SKM-1 (cell line): ENCODE measurements around the gene ZC3H8.
"Not testable (repeated sequence)": the region's sequence is repeated elsewhere in the genome, so short reads cannot be mapped to it uniquely, and the experiment has no call there.

ENCODE experiments used
- DNase-seq: peaks from one replicate; lab custom pipeline; 2025; ENCODE audit not compliant: unreplicated experiment; lab: John Stamatoyannopoulos, UW

ZC3H8 gene

DNA sequence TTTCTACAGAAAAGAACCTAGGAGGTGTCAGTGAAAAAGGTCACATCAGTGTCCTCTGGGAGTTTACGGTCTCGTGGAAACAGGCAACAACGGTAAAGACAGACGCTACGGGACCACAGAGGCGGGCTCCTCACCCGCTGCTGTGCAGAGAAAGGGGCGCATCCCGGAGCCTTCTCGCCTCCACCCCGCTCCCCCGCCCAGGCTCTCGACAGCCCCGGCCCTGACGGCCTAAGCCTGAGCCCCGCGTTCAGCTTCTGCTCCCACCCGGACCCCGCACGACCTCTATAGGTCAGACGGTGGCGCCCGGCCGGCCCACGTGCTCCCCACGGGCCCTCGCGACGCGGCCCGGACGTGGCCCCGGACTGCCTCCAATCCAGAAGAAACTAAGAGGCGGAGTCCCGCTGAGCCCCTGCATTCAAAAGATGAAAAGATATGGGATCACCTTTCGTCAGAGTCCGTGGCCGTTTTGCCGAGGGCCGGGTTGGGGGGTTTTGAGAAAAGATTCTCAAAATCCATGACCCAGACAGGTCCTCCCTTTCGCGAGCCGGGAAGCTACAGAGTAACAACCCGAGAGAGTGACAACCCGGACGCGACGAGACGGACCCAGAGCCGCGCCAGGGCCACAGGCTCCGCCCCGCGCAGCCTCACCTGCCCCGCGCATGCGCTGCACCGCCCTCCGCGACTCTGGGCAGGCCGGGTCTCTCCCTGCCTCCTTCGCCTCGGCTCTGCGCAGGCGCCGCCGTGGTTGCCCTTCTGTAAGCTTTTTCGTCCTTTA lies at the start of gene ZC3H8:
ZC3H8 (minus strand) TSS at position 577 of the 775 bp plus-strand sequence; CDS start at position 516, 61 bp downstream.
- peak; percentile 75 for DNase-seq

DNA sequence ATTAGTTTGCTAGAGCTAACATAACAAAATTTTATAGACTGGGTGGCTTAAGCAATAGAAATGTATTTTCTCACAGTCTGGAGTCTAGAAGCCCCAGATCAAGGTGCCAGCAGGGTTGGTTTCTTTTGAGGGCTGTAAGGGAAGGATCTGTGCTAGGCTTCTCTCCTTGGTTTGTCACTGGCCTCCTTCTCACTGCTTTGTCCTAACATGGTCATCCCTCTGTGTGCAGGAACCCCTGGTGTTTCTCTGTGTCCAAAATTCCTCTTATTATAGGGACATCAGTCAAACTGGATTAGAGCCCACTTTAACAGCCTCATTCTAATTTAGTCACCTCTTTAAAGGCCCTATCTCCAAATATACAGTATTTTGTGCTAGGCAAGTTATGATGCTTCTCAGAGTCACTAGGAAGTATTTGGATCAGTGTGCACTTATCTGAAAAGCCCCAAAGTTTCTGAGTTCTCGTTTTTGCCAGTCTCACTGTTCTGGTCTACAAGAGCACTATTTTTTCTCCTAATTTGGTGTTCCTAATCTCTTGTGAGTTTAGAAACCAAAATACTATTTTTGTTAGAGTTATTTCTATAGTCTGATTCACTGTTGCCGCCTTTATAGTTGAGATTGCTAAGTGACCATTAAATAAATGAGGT lies 49.6 kb upstream of the ZC3H8 start:
- no peak for DNase-seq

DNA sequence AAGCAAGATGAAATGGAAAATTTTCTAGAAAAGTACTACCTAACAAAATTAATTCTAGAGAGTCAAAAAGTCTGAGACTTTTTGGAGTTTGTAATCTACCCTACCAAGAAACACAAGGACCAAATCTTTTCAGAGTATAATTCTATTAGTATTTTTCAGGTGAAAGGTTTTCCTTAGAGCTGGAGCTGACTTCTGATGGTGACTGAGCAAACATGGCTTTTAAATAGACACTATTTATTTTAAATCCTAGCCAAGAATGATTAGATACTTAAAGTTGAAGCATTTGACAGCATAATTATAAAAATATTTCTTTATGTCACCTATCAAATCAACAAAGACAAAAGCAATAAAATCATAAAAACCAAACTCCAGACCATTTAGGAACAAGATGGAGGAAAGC lies 47.1 kb upstream of the ZC3H8 start:
- DNase-seq, result no peak

DNA sequence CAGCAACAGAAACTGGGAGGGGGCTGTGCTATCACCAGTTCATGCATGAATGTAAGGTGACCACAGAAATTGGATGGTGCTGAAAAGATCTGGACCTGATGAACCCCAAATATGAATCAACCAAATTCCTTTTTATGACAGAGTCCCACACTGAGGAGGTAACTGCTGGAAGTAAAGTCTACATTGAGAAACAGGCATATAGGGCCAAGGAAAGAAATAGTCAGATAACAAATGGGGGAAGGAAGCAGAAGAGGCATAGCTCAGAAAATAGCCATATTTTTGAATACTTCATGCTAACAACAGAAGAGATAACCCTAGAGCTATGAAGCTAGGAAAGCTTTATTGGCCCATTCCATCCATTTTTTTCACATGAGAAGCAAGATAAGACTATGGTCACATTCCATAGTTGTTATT lies 46.3 kb upstream of the ZC3H8 start:
- DNase-seq, result no peak

DNA sequence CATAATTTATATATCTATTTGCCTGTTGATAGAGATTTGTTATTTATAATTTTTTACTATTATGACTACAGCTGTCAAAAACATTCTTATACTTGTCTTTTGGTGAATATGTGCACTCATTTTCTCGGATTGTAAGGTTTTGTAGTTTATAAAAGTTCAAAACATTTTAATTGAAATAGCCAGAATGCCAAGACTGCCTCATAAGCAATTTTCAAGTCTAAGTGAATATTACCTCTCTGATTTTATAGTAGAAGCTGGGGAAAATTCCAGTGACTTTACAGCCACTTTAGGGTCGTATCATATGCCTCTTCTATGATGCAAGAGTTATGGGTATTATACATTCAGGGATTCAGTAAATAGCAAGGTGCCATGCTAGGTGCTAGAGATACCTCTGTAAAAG lies 41.6 kb upstream of the ZC3H8 start:
- DNase-seq, result no peak

DNA sequence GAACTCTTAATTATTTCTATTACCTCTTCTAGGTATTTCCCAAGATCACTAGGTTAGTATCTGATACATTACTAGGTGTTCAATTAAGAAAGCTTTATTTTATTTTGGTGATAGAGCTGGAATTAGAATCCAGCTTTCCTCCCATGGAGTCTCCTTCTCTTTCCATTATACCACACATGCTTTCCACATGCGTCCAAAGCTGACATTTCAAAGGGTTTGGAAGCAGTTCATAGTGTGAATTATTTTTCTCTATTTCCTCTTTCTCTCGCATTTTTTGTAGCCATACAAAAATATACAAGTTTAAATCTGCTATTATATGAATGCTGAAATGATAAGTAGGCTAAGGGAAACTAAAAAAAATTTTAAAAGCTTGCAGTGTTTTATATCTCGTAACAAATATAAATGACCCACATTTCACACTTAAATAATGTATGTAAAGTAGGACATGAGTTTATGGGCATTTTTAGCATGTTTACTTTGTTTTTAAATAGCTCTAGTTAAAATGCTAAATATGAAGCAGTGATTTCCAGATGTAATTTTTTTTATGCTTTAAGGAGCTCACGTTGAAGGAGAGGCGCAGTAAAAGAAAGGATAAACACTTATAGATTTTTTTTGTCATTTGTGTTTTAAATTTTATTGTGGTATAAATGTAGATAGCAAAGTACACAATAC lies 40.7 kb upstream of the ZC3H8 start:
- DNase-seq, result no peak

DNA sequence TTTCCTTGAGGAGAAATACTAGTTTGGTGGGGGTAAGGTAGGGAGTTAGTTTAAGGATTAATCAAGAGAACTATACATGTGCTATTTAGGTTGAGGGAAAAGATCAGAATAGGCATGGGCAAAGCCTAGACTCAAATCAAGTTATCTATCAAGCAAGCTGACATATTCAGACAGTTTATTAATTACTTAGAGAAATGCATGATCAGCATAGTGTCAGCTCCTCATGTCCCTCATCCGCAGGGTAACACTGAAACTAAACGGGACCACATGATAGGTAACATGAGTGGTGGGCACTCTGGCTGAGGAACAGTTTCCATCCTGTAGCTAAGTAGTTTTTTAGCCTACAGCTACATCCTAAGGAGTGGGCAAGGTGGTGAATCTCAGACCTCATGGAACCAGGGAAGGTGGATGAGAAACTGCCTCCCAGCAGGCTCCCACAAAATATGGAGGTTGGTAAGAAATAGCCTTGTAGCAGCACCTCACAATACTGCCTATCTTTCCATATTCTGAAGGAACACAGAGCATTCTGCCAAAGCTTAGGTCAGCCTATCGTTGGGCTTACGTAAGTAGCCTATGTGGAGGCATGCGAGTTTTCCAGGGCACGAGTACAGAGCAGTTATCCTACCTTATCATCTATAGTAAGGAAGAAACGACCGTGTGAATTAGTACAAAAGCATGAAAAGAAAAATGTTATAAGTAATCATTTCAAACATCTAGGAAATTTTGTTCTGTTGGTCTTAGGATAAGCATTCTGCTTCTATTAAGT lies 39.0 kb upstream of the ZC3H8 start:
- DNase-seq, result no peak

DNA sequence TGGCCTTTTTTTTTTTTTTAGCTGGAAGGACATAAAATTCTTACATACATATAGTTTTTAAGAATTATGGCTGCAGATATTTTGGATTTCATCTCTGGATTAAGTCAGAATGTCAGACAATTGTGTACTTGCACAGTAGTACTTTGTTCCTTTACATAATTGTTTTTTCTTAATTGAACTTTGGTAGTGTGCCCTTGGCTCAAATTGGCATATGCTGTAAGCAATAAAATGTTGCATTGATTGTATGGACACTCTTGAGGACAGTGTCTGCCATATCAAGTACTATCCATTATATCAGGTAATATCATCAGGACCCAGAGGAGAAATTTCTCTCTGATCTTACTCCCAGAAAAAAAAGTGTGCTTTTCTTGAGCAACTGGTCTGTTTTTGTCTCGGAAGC lies 35.8 kb upstream of the ZC3H8 start:
- no peak for DNase-seq

DNA sequence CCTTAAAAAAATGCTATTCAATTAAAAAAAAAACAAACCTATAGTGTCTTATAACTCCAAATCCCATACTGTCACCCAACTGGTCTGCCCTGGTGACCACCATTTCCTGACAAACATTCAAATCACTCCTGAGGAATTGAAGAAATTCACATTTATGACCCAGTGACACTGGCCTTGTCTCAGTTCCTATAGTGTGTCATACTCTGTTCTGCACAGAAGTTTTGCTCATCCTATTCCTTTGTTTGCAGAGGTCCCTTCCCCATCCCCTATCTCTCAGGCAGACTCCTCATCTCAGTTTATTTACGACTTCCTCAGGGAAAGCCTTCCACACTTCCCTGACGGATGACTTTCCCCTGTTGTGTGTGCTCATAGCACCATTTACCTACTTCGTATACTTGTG lies 35.2 kb upstream of the ZC3H8 start:
- no peak for DNase-seq

DNA sequence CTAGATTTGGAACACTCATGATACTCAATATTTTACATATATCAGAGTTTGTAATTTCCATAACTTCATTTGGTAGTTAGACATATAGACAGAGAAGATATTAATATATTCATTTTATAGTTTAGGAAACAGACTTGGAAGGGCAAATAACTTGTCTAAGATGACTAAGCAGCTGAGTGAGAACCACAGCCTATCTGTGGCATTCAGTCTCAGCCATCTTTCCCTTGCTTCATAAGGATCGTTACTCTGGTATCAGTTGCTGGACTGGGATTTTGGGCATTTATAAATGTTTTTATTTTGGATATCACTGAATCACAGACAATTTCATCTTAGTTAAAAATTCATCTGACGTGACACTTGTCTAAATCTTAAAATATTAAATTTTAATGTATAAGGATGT lies 28.7 kb upstream of the ZC3H8 start:
- DNase-seq, result not testable (repeated sequence)

DNA sequence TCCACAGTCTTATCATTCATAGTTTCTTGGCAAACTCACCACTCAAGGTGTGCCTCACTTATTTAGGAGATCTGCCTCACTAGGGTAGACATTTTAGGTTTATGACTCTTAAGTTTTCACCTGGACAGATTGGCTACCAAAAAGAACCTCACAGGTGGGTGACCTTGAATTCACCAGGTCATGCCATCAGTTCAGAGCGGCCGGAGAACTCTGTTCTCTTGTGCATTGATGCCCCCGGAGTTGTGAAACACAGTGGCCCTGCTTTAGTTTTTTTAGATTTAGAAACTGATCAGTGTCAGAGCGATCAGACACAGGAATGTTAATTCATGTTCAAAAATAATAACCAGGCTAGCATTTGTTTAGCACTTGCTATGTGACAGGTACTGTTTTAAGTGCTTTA lies 27.2 kb upstream of the ZC3H8 start:
- not testable (repeated sequence) for DNase-seq

DNA sequence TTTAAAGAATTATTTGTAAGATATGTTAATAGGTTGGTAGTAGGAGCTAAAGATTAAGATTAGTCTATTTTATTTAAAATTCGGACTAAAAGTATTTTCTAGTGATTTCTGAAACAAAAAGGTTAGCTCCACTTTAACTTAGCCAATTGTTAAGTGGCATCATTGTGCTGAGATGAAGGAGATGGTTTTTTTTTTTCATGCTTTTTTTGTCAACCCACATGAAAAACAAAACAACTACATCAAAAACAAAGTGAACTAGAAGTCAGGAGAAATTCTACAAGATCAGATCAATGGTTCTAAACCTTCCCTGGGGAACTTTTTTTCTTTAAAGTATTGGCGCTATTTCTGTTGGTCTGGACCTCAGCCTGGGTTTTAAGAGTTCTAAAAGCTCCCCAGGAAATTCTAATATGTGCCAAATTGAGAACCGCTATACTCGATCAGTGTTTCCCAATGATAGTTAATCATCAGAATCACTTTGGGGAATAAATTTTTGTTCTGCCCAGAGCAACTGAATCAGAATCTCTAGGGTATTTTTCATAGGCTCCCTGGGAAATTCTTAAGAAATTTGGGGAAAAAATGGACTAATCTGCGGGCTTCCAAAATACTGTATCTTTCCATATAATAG lies 22.9 kb upstream of the ZC3H8 start:
- DNase-seq, result no peak

DNA sequence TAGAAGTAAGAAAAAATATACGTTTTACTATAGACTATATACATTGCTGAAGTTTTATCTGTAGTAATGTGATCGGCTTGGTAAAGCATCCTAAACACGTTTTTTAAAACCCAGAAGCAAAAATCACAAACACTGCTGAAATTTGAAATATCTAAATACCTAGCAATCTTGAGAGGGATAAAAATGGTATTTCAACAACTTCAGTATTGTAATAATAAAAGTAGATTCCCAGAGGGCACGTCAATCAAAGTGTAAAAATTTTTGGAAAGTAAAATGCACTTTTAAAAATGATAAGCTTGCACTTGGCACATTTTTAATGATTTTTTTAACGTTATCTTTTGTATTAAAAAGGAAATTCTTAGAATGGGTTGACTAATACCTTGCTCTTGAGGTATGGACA lies 22.1 kb upstream of the ZC3H8 start:
- no peak for DNase-seq

DNA sequence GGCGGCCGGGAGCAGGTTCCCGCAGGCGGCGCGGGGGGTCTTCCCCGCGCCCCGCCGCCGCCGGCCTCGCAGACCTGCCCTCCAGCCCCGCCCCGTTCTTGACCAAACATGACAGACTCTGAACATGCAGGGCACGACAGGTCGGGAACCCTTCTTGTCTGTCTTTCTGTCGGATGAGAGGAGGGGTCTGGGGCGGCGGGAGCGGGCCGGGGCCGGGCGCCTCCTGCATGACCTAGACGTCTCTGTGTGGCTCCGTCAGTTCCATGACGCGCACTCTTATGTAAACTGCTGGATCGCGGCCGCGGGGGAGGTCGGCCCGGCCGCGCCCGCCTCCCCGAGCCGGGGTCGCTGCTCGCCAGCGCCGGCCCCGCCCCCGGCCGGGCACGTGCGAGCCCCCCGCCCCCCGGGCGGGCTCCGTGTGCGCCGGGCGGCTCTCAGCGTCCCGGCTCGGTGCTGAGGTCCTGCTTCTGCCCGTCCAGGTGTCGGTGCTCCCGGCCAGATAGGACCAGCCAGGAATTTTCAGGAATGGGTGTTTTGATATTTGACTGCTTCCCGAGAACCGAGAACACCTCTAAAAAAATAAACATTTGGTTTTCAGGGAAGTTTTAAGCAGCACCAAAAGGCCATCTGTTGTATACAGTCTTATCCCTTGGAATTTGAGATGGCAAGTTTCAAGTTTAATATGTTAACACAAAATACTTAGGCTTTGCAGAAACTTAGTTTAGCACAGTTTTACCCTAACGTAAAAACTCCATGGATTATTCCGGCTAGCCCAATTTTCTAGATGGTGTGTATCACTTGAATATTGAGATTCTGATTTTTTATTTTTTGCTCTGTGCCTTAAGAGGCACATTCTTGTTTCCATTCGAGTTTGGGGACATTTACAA lies 21.3 kb upstream of the ZC3H8 start:
- DNase-seq, result peak; percentile 53

DNA sequence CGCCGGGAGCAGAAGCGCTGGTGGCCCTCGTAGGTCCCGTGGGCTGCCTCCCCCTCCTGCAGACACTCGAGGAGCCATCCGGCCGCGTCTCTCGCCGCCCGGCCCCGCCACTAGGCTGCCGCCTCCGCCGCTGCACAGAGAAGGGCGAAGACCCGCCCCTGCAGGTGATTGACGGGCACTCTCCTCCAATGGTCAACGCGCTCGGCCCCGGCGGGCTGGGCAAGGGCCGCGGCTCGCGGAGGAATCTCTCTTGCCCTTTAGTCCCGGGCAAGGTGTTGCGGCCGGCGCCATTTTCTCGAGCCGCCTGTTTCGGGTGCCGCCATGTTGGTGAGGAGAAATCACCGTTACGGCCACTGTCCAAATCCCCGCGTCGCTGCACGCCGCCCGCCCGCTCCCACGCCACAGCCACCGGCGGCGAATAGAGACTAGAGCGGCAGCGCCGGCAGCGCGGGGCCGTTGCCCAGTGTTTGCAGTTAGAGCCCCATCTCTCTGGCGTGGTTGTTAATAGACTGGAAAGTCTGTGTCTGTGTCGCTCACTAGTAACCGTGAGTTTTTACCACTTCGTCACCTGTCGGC lies 20.6 kb upstream of the ZC3H8 start, which contains the start of gene ZC3H6:
ZC3H6 (plus strand) TSS at position 287 of the 576 bp plus-strand sequence. CDS start 398 bp downstream, outside the sequence.
- peak; percentile 88 for DNase-seq

DNA sequence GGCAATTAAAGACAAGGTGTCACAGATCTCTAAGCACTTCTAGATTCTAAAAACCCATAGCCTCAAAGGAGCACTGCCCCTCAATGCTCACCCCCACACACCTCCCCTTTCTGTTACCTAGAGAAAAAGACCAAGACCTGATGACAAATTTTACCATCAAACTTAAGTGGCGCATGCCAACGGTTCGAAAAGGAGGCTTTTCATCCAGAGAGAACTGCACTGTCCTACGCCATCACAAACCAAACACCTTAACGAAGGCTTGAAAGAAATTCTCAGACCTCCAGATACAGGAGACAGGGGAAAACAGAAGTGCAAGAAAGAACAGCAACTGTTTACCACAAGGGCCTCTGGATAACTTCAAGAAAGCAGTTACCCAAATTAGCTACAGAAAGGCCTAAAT lies 18.5 kb upstream of the ZC3H8 start:
- no peak for DNase-seq

DNA sequence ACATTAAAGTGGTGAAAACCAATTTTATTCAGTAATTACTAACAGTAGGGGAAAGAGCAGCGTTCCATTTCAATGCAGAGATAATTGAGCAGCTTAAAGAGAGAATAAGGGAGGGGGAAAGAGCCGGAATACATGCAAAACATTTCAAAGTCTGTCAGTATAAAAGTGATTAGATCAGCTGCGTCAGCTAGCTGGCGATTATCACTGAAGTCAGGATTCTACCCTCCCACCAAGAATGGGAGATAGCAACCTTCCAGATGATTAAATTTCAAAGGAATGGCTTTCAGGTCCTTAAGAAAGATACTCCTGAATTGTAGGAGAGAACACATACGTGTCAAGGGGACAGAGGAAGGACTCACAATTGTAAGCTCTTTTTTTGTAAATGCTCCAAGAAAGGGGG lies 17.8 kb upstream of the ZC3H8 start:
- no peak for DNase-seq

DNA sequence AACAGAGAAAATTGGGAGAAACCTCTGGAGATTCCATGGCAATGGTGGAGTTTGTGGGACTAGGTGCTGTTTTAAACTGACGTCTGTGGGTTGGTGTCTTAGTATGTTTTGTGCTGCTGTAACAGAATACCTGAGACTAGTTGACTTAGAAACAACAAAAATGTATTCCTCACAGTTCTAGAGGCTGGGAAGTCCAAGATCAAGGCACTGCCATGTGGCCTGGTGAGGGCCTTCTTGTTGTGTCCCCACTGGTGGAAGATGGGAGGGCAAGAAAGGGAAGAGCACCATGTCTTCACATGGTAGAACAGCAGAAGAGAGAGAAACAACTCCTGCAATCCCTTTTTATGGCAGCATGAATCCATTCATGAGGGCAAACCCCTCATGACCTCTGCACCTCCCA lies 13.7 kb upstream of the ZC3H8 start:
- DNase-seq, result no peak

DNA sequence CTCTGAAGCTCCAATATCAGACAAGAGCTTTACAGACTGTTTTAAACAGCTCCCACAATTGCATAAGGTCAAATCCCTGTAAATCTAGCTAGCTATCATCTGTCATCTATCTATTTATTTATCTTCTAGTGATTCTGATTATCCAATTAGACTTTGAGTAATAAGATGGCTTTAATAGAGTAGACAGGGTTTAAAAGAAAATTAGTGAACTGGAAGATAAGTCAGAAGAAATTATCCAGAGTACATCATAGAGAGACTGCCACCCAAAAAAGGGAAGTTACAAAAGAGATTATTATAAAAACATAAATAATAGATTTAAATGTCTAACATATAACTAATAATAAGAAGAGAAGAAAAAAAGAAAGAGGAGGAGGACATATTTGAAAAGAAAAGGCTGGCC lies 8.0 kb upstream of the ZC3H8 start:
- DNase-seq, result no peak

DNA sequence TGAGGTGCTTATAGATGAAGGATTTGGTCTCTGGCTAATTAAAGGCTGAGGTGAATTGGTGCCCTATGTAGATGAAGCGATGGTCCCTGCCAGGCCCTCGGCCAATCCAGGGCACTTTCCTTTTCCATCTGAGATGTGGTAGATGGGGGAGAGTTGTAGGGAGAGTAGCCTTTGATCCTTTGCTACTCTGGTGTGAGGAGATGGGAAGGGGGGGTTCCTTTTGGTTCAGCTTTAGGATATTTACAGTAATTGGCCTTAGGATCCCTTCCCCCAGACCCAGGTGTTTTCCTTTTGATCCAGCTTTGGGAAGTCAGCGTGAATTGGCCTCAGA lies 5.4 kb upstream of the ZC3H8 start:
- DNase-seq, result no peak
